Measurements from ENCODE around the gene RILPL1.
"Not testable (repeated sequence)": the region's sequence is repeated elsewhere in the genome, so short reads cannot be mapped to it uniquely, and the experiment has no call there.

Gene RILPL1, protein sequence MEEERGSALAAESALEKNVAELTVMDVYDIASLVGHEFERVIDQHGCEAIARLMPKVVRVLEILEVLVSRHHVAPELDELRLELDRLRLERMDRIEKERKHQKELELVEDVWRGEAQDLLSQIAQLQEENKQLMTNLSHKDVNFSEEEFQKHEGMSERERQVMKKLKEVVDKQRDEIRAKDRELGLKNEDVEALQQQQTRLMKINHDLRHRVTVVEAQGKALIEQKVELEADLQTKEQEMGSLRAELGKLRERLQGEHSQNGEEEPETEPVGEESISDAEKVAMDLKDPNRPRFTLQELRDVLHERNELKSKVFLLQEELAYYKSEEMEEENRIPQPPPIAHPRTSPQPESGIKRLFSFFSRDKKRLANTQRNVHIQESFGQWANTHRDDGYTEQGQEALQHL
- total RNA-seq, result 4.8 to 5.5 reads per million in 2 donors

DNA sequence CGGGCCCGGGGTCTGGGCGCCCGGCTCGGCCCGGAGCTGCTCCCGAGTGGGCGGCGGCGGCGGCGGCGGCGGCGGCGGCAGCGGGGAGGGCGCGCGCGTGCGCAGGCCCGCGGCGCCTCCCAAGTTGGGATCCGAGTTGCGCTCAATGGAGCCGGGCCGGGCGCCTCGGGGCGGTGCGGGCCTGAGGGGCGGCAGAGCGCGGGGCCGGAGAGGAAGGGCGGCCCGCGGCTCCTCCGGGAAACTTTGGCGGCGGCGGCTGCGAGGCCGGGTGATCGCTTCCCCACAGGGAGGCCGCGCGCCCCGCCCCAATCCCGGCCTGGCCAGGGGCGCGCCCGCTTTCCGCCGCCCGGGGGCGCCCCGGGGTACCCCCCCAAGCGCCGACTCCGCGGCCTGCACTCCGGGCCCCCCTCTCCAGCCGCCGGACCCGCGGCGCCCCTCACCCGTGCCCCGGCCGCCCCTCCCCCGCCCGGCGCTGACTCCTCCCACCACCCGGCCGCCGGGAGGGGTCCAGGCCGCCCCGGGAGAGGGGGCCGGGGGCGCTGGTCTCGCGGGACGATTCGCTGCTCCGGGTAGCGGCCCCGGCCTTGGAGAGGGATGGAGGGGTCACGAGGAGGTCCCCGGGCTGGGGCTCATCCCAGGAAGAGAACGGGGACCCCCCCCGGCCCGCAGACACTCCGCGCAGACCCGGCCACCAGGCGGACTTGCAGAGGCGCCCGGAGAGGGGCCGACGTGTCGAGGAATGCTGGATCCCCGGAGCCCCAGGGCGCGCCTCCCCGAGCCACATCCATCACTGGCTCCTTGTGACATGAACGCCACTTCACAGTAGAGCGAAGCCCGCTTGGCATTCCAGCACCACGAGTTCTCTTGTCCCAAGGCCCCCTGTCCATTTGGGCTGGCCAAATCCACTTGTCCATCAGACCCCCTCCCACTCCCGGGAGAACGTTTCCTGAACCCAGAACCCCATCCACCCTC, at the start of gene RILPL1:
Gene RILPL1, minus strand, starts transcription at position 48 of the 972 bp plus-strand sequence. CDS start 237 bp downstream, outside the sequence.
- peak; percentile 43 for DNase-seq

- no peak for DNase-seq
Measured at GRCh38 chr12:123580772-123581171, 47.3 kb upstream of the RILPL1 start.

GRCh38 chr12:123578829-123579228, 45.3 kb upstream of the RILPL1 start:
- not testable (repeated sequence) for DNase-seq

DNA sequence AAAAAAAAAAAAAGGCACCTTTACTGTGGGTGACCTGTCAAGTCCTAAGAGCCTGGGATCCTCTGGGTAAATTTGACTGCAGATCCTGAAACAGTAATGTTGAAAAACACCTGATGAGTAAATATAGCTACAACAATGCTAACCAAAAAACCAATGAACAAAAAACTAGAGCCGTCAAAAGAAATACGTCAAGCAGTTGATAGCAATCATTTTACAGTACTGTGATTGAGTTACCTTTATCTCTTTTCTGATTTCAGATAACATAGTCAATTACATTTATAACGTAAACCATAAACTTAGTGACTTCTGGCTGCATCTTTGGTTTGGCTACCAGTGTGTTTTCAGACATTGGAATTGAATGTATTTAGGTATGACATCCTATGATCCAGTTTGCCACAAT, 44.7 kb upstream of the RILPL1 start:
- DNase-seq, result no peak

DNA sequence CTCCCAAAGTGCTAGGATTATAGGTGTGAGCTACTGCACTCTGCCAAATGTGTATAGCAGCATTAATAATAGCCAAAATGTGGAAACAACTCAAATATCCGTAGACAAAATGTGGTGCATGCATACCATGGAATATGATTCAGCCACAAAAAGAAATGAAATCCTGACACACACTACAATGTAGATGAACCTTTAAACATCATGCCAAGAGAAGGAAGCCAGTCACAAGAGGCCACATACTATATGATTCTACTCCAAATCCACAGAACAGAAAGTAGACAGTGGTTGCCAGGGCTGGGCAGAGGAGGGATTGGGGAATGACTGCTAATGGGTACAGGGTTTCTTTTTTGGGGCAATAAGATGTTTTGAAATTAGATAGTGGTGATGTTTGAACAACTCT, 43.1 kb upstream of the RILPL1 start:
- no peak for DNase-seq

DNA sequence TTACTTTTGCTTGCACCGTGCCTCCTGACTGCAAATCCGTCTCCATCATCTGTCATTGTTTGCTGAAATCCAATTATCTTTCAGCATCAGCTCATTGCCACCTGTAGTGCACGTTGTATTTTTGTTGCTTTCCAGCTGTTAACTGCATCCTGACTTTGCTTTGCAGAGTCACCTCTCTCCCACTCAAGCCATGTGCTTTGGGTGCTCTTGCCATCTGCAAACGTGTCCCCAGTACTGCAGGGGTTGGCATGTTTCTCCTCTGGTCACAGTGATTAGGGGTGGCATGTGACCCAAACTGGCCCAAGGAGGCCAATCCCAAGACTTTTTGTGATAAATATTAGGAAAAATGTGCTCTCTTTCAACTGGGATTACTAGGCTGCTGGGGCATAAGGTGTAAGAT, 40.4 kb upstream of the RILPL1 start:
- DNase-seq, result no peak

DNA sequence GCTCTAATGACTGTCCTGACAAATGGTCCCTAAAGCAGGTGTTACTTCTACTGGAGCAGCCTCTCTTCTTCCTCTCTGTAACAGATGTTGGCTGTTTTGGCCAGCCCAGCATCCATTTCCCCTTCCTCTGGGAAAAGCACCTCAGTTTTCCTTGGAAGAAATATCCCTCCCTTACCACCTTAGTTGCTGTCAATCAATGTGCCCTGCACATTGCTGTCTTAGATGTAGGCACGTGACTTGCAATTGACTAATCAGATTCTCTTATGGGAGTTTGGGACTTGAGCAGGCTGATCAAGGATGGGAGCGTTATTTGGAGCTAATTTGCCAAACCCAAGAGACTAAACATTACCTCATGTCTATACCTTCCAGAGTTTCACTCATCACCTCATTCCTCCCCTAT, 38.9 kb upstream of the RILPL1 start:
- DNase-seq, result no peak

GRCh38 chr12:123571343-123571813, 37.9 kb upstream of the RILPL1 start:
- no peak for DNase-seq

DNA sequence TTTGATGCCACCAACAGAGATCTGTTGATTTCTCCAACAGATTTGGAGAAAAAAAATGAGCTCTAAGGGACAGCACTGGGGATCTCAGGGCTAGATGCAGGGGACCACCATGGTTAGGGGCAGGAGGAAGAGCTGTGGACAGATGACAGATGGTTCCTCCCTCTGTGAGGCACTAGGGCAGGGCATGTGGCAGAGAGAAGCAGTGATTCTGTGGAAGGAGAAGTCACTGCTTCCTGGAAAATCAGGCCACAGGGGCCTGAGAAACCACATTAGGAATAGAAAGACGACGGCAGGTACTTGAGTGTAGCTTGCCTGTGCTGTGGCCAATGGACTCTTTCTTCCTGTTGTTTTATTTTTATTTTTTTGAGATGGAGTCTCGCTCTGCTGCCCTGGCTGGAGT, 25.9 kb upstream of the RILPL1 start:
- DNase-seq, result no peak

- DNase-seq, result not testable (repeated sequence)
Measured at GRCh38 chr12:123558487-123558886, 25.0 kb upstream of the RILPL1 start.

DNA sequence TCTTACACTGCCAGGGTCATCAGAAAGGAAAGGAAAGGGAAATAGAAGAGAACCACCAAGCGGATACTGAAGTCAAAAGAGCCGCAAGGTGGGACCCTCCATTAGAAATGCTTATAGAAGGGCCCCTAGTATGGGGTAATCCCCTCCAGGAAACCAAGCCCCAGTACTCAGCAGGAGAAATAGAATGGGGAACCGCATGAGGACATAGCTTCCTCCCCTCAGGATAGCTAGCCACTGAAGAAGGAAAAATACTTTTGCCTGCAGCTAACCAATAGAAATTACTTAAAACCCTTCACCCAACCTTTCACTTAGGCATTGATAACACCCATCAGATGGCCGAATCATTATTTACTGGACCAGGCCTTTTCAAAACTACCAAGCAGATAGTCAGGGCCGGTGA, 21.3 kb upstream of the RILPL1 start:
- not testable (repeated sequence) for DNase-seq

DNA sequence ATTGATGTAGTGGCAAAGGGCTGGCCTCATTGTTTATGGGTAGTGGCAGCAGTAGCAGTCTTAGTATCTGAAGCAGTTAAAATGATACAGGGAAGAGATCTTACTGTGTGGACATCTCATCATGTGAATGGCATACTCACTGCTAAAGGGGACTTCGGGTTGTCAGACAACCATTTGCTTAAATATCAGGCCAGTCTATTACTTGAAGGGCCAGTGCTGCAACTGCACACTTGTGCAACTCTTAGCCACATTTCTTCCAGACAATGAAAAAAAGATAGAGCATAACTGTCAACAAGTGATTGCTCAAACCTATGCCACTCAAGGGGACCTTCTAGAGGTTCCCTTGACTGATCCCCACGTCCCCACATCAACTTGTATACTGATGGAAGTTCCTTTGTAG, 20.6 kb upstream of the RILPL1 start:
- not testable (repeated sequence) for DNase-seq

DNA sequence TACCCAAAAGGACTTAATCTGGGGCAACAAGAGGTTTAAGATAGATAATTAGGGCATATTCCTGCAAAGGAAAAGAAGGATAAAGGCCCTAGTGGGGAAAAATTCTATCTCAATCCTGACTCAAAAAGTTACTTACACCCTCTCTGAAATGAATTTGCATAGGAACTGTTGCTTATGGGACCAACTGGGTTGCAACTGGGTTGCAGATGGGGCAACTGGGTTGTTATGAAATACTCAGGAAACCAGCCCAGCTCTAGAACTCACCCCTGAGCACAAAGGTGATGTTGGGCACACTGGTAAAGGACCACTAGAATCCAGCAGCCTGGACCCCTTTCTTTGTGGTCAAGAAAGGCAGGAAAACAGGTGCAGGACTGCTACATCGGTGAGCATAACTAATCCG, 17.2 kb upstream of the RILPL1 start:
- DNase-seq, result no peak

DNA sequence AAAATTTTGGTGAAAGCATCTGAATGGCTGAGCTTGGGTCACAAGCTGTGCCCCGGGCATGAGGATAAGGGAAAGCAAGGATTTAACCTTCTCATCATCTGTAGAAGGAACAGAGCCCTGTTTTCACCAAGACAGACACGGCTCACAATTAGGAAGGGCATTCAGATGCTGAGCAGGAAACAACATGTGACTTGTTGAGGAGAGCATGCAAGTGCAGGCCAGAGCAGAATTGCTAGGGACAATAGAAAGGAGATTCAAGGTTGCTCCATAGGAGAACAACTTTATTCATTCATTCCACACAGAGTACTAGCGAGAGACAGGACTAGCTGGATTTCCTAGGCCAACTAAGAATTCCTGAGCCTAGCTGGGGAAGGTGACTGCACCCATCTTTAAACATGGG, 14.6 kb upstream of the RILPL1 start:
- no peak for DNase-seq

- no peak for DNase-seq
Measured at GRCh38 chr12:123546281-123546680, 12.8 kb upstream of the RILPL1 start.

GRCh38 chr12:123543541-123543940, 10.0 kb upstream of the RILPL1 start:
- DNase-seq, result no peak

DNA sequence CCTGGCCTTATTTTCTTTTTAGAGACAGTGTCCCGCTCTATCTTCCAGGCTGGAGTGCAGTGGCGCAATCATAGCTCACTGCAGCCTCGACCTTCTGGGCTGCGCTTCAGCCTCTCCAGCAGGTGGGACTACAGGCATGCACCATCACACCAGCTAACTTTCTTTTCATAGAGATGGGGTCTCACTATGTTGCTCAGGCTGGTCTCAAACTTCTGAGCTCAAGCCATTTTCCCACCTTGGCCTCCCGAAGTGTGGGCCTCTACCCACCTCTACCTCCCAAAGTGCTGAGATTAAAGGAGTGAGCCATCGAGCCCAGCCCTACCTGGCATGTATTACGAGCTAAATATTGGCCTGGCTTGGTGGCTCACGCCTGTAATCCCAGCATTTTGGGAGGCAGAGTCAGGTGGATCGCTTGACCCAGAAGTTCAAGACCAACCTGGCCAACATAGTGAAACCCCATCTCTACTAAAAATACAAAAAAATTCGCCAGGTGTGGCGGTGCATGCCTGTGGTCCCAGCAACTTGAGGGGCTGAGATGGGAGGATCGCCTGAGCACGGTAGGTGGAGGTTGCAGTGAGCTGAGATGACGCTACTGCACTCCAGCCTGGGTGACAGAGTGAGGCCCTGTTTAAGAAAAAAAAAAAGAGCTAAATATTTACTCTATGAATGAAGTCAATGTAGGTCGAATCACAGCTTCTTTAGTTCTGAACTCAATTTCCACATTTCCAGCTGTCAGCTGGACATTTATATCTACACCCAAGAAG, 7.6 kb upstream of the RILPL1 start:
- no peak for DNase-seq

- DNase-seq, result not testable (repeated sequence)
Measured at GRCh38 chr12:123535952-123536351, 2.4 kb upstream of the RILPL1 start.

DNA sequence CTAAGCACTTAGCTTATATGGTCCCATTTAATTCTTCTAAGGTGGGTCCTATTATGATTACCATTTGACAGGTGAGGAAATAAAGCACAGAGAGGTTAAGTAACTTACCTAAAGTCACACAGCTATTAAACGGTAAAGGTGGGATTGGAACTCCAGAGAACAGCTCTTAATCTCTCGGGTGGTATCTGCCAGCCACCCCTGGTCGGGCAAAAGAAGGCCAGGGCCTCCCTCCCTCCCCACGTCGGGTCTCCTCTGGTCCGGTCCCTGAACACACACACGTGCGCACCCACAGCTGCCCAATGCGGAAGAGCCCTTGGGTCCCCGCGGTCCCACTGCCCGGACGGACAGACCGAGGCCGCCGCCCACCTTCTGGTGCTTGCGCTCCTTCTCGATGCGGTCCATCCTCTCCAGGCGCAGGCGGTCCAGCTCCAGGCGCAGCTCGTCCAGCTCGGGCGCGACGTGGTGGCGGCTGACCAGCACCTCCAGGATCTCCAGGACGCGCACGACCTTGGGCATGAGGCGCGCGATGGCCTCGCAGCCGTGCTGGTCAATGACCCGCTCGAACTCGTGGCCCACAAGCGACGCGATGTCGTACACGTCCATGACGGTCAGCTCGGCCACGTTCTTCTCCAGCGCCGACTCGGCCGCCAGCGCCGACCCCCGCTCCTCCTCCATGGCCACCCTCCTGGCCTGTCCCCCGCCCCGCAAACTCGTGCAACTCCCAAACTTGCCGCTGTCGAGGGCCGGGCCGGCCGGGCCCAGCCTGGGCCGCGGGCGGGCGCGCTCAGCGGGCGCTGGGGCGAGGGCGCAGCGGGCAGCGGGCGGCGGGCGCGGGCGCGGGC, 490 bp downstream of the RILPL1 start:
- peak; percentile 10 for DNase-seq

DNA sequence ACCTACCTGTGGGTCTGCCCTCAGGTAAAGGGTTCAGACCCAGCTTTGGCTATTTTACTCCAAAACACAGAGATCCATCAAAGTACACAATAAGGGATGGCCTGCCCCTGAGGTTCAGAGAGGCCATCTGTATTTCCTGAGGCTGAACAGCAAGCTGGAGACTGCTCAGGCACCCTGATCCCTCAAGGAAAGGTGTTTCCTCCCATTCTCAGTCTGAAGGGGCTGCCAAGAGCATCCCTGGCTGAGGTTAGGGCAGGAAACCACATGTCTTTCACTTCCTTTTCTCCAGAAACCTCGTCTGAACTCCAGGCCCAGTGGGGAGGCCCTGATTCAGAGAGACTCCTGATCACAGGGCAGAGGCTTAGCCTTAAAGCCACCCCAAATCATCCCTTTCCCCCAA, 1.5 kb downstream of the RILPL1 start:
- no peak for DNase-seq

GRCh38 chr12:123531091-123531490, 2.4 kb downstream of the RILPL1 start:
- DNase-seq, result no peak

- DNase-seq, result no peak
Measured at GRCh38 chr12:123530668-123531067, 2.9 kb downstream of the RILPL1 start.
